Ascending aorta (tissue), 2 donors: ENCODE measurements around the gene PSPC1. TPM values are rescaled to one million over a fixed set of nuclear protein-coding genes. Genes with fewer than 3 reads are reported as not detected.
"Not testable (repeated sequence)": the region's sequence is repeated elsewhere in the genome, so short reads cannot be mapped to it uniquely, and the experiment has no call there.

Experiments used
- DNase-seq, 2 donors: peaks; one replicate each; pipeline ENCODE4 v3.0.0-alpha.2; 2019; ENCODE audit warnings: low spot score in 2 of 2
- H3K27ac ChIP-seq, 2 donors: fragments of 200-600 bp; sonication (generic); one replicate each; pipeline ENCODE4 v1.5.1; 2016 to 2017; ENCODE audit warnings: mild to moderate bottlenecking in 1 of 2
- H3K27me3 ChIP-seq: fragments of 200-600 bp; sonication (generic); one replicate; pipeline ENCODE4 v1.5.1; 2017
- H3K36me3 ChIP-seq, 2 donors: fragments of 200-600 bp; sonication (generic); one replicate each; pipeline ENCODE4 v1.5.1; 2016
- H3K4me1 ChIP-seq, 2 donors: fragments of 200-600 bp; sonication (generic); one replicate each; pipeline ENCODE4 v1.5.1; 2016 to 2017; ENCODE audit warnings: mild to moderate bottlenecking in 1 of 2
- H3K4me3 ChIP-seq, 2 donors: fragments of 200-600 bp; sonication (generic); one replicate each; pipeline ENCODE4 v1.5.1; 2016 to 2017; ENCODE audit warnings: mild to moderate bottlenecking in 1 of 2
- H3K9me3 ChIP-seq, 2 donors: fragments of 200-600 bp; sonication (generic); one replicate each; pipeline ENCODE4 v1.5.1; 2016
- CTCF ChIP-seq, 3 experiments: fragments of 200-600 bp in 2 of 3; fragments of 450-650 bp in 1 of 3; sonication (generic) in 2 of 3; IDR thresholded peaks; one replicate each; pipeline ENCODE4 v1.5.1; 2016 to 2019; ENCODE audit warnings: antibody characterized with exemption in 3 of 3, mild to moderate bottlenecking in 1 of 3, moderate library complexity in 1 of 3
- intact Hi-C: fragments of 100-400 bp; cut with DNase I; formaldehyde crosslinking; loops from one replicate; pipeline ENCODE4 v1.15.1; 2023
- total RNA-seq: library from RNA; depleted of rRNA; stranded (reverse); fragments of >200 nt; gene quantifications from one replicate; pipeline ENCODE4 v1.1.0, GENCODE V29; 2016

PSPC1 gene
- total RNA-seq, 1 donor from 2014 or later: 17.0 TPM

- not testable (repeated sequence) for H3K4me3 ChIP-seq, DNase-seq, H3K4me1 ChIP-seq, H3K36me3 ChIP-seq, H3K9me3 ChIP-seq, H3K27me3 ChIP-seq, H3K27ac ChIP-seq
- intact Hi-C loops: loop anchor here (10.0 kb wide), 1 partner anchor 496 kb away; no protein-coding TSS in a partner anchor
These were observed 81.8 kb downstream of the PSPC1 start for GRCh38 chr13:19700963-19701362.

- H3K27me3 ChIP-seq: no peaks in the 10 kb centered on the region
- no peak overlapping the region for H3K4me3 ChIP-seq
- intact Hi-C loops: no loop called here
- no peaks in the 10 kb centered on the region for H3K9me3 ChIP-seq
- no peak for DNase-seq
- no peak for TF ChIP-seq CTCF (IDR thresholded peaks at IDR 0.05)
- no peaks in the 10 kb centered on the region for H3K4me1 ChIP-seq
- no peaks in the 10 kb centered on the region for H3K36me3 ChIP-seq
- H3K27ac ChIP-seq: no peak overlapping the region
These were observed 86.9 kb downstream of the PSPC1 start for GRCh38 chr13:19695829-19696228.

GRCh38 chr13:19695428-19695827 lies 87.3 kb downstream of the PSPC1 start:
- no peaks in the 10 kb centered on the region for H3K4me1 ChIP-seq
- intact Hi-C loops: no loop called here
- no peak for DNase-seq
- TF ChIP-seq CTCF (IDR thresholded peaks at IDR 0.05): no peak
- no peaks in the 10 kb centered on the region for H3K9me3 ChIP-seq
- H3K4me3 ChIP-seq: no peak overlapping the region
- H3K36me3 ChIP-seq: no peaks in the 10 kb centered on the region
- no peak overlapping the region for H3K27ac ChIP-seq
- no peaks in the 10 kb centered on the region for H3K27me3 ChIP-seq

GRCh38 chr13:19691447-19691846 lies 91.3 kb downstream of the PSPC1 start:
- H3K9me3 ChIP-seq, H3K4me1 ChIP-seq, H3K4me3 ChIP-seq, H3K27me3 ChIP-seq, H3K36me3 ChIP-seq, H3K27ac ChIP-seq, DNase-seq, intact Hi-C loops: not testable (repeated sequence)

- no peak for DNase-seq
- no peaks in the 10 kb centered on the region for H3K4me1 ChIP-seq
- no peak for TF ChIP-seq CTCF (IDR thresholded peaks at IDR 0.05)
- no peaks in the 10 kb centered on the region for H3K27me3 ChIP-seq
- H3K9me3 ChIP-seq: no peaks in the 10 kb centered on the region
- H3K36me3 ChIP-seq: no peaks in the 10 kb centered on the region
- intact Hi-C loops: no loop called here
- H3K27ac ChIP-seq: no peak overlapping the region
- H3K4me3 ChIP-seq: no peak overlapping the region
These were observed 97.3 kb downstream of the PSPC1 start for GRCh38 chr13:19685437-19685836.

GRCh38 chr13:19685034-19685433 lies 97.7 kb downstream of the PSPC1 start:
- DNase-seq: no peak
- no peaks in the 10 kb centered on the region for H3K36me3 ChIP-seq
- H3K4me1 ChIP-seq: no peaks in the 10 kb centered on the region
- H3K9me3 ChIP-seq: no peaks in the 10 kb centered on the region
- intact Hi-C loops: no loop called here
- no peak overlapping the region for H3K4me3 ChIP-seq
- no peak for TF ChIP-seq CTCF (IDR thresholded peaks at IDR 0.05)
- H3K27ac ChIP-seq: no peak overlapping the region
- no peaks in the 10 kb centered on the region for H3K27me3 ChIP-seq

- no peak for DNase-seq
- intact Hi-C loops: no loop called here
- TF ChIP-seq CTCF (IDR thresholded peaks at IDR 0.05): no peak
- H3K4me1 ChIP-seq: no peaks in the 10 kb centered on the region
- no peak overlapping the region for H3K4me3 ChIP-seq
- no peak overlapping the region for H3K27ac ChIP-seq
- H3K27me3 ChIP-seq: no peaks in the 10 kb centered on the region
- no peaks in the 10 kb centered on the region for H3K9me3 ChIP-seq
- peaks cover 3 to 12% of the 10 kb centered on the region in 2 donors for H3K36me3 ChIP-seq
These were observed 101.2 kb downstream of the PSPC1 start for GRCh38 chr13:19681517-19681916.
